Stimulated activated naive B cell treated with anti-CD40 and anti-IgM and Interleukin-4, amounts not matched to agents 10 μg/mL and 1 μg/mL and 100 μg/mL, for 72 hours (primary cell): ENCODE measurements around the gene C4BPB.

Experiments used
- ATAC-seq, 2 donors: fragments of 150-1000 bp; cut with Tn5 transposase; replicated peaks; 2 replicates each; pipeline ENCODE4 v1.10.0; 2021; ENCODE audit warnings: moderate library complexity in 1 of 2
- DNase-seq: peaks from one replicate; pipeline ENCODE4 v3.0.0; 2021
- H3K27ac Mint-ChIP-seq: one replicate; pipeline ENCODE4 v1.8.0; 2022; ENCODE audit warnings: mild to moderate bottlenecking, mixed read lengths
- H3K27me3 Mint-ChIP-seq, 2 donors: one replicate each; pipeline ENCODE4 v1.8.0; 2022; ENCODE audit warnings: mixed read lengths in 2 of 2
- H3K36me3 Mint-ChIP-seq, 2 donors: one replicate each; pipeline ENCODE4 v1.8.0; 2022; ENCODE audit warnings: mixed read lengths in 2 of 2, mild to moderate bottlenecking in 1 of 2
- H3K4me1 Mint-ChIP-seq, 2 donors: one replicate each; pipeline ENCODE4 v1.8.0; 2022; ENCODE audit warnings: mixed read lengths in 2 of 2, mild to moderate bottlenecking in 1 of 2
- H3K4me3 Mint-ChIP-seq, 2 donors: one replicate each; pipeline ENCODE4 v1.8.0; 2022; ENCODE audit warnings: mild to moderate bottlenecking in 2 of 2, mixed read lengths in 2 of 2, moderate library complexity in 1 of 2
- H3K9me3 Mint-ChIP-seq, 2 donors: one replicate each; pipeline ENCODE4 v1.8.0; 2022; ENCODE audit warnings: mixed read lengths in 2 of 2, mild to moderate bottlenecking in 1 of 2

Gene C4BPB

GRCh38 chr1:207069858-207070506 is 18.7 kb upstream of the C4BPB start:
- ATAC-seq, result peak; percentile 67 to 70
- no peaks in the 10 kb centered on the region for H3K27me3 Mint-ChIP-seq
- no peak overlapping the region for H3K4me3 Mint-ChIP-seq
- peaks cover 22 to 26% of the 10 kb centered on the region in 2 donors for H3K4me1 Mint-ChIP-seq
- no peak overlapping the region for H3K27ac Mint-ChIP-seq
- peaks cover 42 to 64% of the 10 kb centered on the region in 2 donors for H3K36me3 Mint-ChIP-seq
- no peak for DNase-seq
- no peaks in the 10 kb centered on the region for H3K9me3 Mint-ChIP-seq

- no peak overlapping the region for H3K4me3 Mint-ChIP-seq
Observed at GRCh38 chr1:207070811-207071210, 17.8 kb upstream of the C4BPB start.

GRCh38 chr1:207071426-207071825 is 17.2 kb upstream of the C4BPB start:
- H3K36me3 Mint-ChIP-seq, result peaks cover 40 to 63% of the 10 kb centered on the region in 2 donors
- H3K4me1 Mint-ChIP-seq, result peaks cover 22 to 26% of the 10 kb centered on the region in 2 donors
- no peaks in the 10 kb centered on the region for H3K27me3 Mint-ChIP-seq
- DNase-seq (no peak), ATAC-seq (no peak)
- no peak overlapping the region for H3K4me3 Mint-ChIP-seq
- no peaks in the 10 kb centered on the region for H3K9me3 Mint-ChIP-seq
- no peak overlapping the region for H3K27ac Mint-ChIP-seq

More at GRCh38 chr1:207070811-207071210, 17.8 kb upstream of the C4BPB start:
- Mint-ChIP-seq H3K27me3 (no peaks in the 10 kb centered on the region), H3K9me3 (no peaks in the 10 kb centered on the region), H3K27ac (no peak overlapping the region), H3K36me3 (peaks cover 37 to 60% of the 10 kb centered on the region in 2 donors), H3K4me1 (peaks cover 22 to 26% of the 10 kb centered on the region in 2 donors)
- peak; percentile 66 to 67 for ATAC-seq
- no peak for DNase-seq

- H3K27ac Mint-ChIP-seq, result peak overlapping the region; percentile 25
- ATAC-seq, result no peak
Observed at GRCh38 chr1:207072233-207072632, 16.4 kb upstream of the C4BPB start.

GRCh38 chr1:207073906-207074820 is 14.5 kb upstream of the C4BPB start:
- H3K4me1 Mint-ChIP-seq, result peaks cover 19 to 22% of the 10 kb centered on the region in 2 donors
- no peak for ATAC-seq
- no peak overlapping the region for H3K4me3 Mint-ChIP-seq
- H3K9me3 Mint-ChIP-seq, result no peaks in the 10 kb centered on the region
- H3K27ac Mint-ChIP-seq, result no peak overlapping the region
- H3K36me3 Mint-ChIP-seq, result peaks cover 32 to 46% of the 10 kb centered on the region in 2 donors
- no peaks in the 10 kb centered on the region for H3K27me3 Mint-ChIP-seq
- DNase-seq, result no peak

More at GRCh38 chr1:207072233-207072632, 16.4 kb upstream of the C4BPB start:
- Mint-ChIP-seq H3K9me3 (no peaks in the 10 kb centered on the region), H3K27me3 (no peaks in the 10 kb centered on the region), H3K4me3 (no peak overlapping the region), H3K36me3 (peaks cover 39 to 60% of the 10 kb centered on the region in 2 donors), H3K4me1 (peaks cover 22 to 26% of the 10 kb centered on the region in 2 donors)
- DNase-seq, result no peak

- no peak for DNase-seq
- ATAC-seq, result no peak
- peaks cover 16 to 28% of the 10 kb centered on the region in 2 donors for H3K36me3 Mint-ChIP-seq
- no peaks in the 10 kb centered on the region for H3K4me1 Mint-ChIP-seq
- no peaks in the 10 kb centered on the region for H3K9me3 Mint-ChIP-seq
- no peak overlapping the region for H3K27ac Mint-ChIP-seq
- H3K27me3 Mint-ChIP-seq, result no peaks in the 10 kb centered on the region
- H3K4me3 Mint-ChIP-seq, result no peak overlapping the region
Observed at GRCh38 chr1:207076181-207076955, 12.3 kb upstream of the C4BPB start.

GRCh38 chr1:207077012-207077411 is 11.6 kb upstream of the C4BPB start:
- H3K36me3 Mint-ChIP-seq, result peaks cover 13 to 25% of the 10 kb centered on the region in 2 donors
- no peak for ATAC-seq
- no peaks in the 10 kb centered on the region for H3K4me1 Mint-ChIP-seq
- H3K4me3 Mint-ChIP-seq, result no peak overlapping the region
- no peaks in the 10 kb centered on the region for H3K27me3 Mint-ChIP-seq
- H3K27ac Mint-ChIP-seq, result no peak overlapping the region
- no peak for DNase-seq
- no peaks in the 10 kb centered on the region for H3K9me3 Mint-ChIP-seq

- Mint-ChIP-seq H3K27ac (no peak overlapping the region), H3K4me1 (no peaks in the 10 kb centered on the region), H3K9me3 (no peaks in the 10 kb centered on the region)
Observed at GRCh38 chr1:207077470-207078377, 10.9 kb upstream of the C4BPB start.

GRCh38 chr1:207078578-207079132 is 10.0 kb upstream of the C4BPB start:
- no peaks in the 10 kb centered on the region for H3K9me3 Mint-ChIP-seq
- H3K4me3 Mint-ChIP-seq, result no peak overlapping the region
- no peaks in the 10 kb centered on the region for H3K4me1 Mint-ChIP-seq
- H3K36me3 Mint-ChIP-seq, result peaks cover 3 to 10% of the 10 kb centered on the region in 2 donors
- no peak for DNase-seq
- H3K27me3 Mint-ChIP-seq, result peaks cover 0 to 6% of the 10 kb centered on the region in 2 donors
- H3K27ac Mint-ChIP-seq, result no peak overlapping the region
- no peak for ATAC-seq

More at GRCh38 chr1:207077470-207078377, 10.9 kb upstream of the C4BPB start:
- Mint-ChIP-seq H3K27me3 (no peaks in the 10 kb centered on the region), H3K36me3 (peaks cover 7 to 18% of the 10 kb centered on the region in 2 donors), H3K4me3 (no peak overlapping the region)
- DNase-seq, result peak; percentile 50
- peak; percentile 72 to 83 for ATAC-seq

- Mint-ChIP-seq H3K27me3 (peaks cover 0 to 6% of the 10 kb centered on the region in 2 donors), H3K27ac (no peak overlapping the region), H3K4me3 (no peak overlapping the region), H3K36me3 (peaks cover 3 to 5% of the 10 kb centered on the region in 2 donors), H3K4me1 (peaks cover under 1 to 4% of the 10 kb centered on the region in 2 donors), H3K9me3 (no peaks in the 10 kb centered on the region)
- ATAC-seq (no peak), DNase-seq (no peak)
Observed at GRCh38 chr1:207079706-207080241, 8.9 kb upstream of the C4BPB start.

GRCh38 chr1:207081088-207081487 is 7.6 kb upstream of the C4BPB start:
- no peak overlapping the region for H3K4me3 Mint-ChIP-seq
- H3K36me3 Mint-ChIP-seq, result no peaks in the 10 kb centered on the region
- ATAC-seq (no peak), DNase-seq (no peak)
- peaks cover 5 to 12% of the 10 kb centered on the region in 2 donors for H3K4me1 Mint-ChIP-seq
- no peaks in the 10 kb centered on the region for H3K9me3 Mint-ChIP-seq
- H3K27me3 Mint-ChIP-seq, result peaks cover 0 to 6% of the 10 kb centered on the region in 2 donors
- H3K27ac Mint-ChIP-seq, result no peak overlapping the region

GRCh38 chr1:207081806-207082205 is 6.9 kb upstream of the C4BPB start:
- no peak overlapping the region for H3K4me3 Mint-ChIP-seq
- H3K27ac Mint-ChIP-seq, result no peak overlapping the region
- H3K36me3 Mint-ChIP-seq, result no peaks in the 10 kb centered on the region
- H3K27me3 Mint-ChIP-seq, result peaks cover 0 to 6% of the 10 kb centered on the region in 2 donors
- H3K9me3 Mint-ChIP-seq, result no peaks in the 10 kb centered on the region
- peaks cover 5 to 12% of the 10 kb centered on the region in 2 donors for H3K4me1 Mint-ChIP-seq
- ATAC-seq (no peak), DNase-seq (no peak)

GRCh38 chr1:207084232-207084631 is 4.4 kb upstream of the C4BPB start:
- Mint-ChIP-seq H3K9me3 (no peaks in the 10 kb centered on the region), H3K27ac (no peak overlapping the region), H3K4me1 (peaks cover 8 to 14% of the 10 kb centered on the region in 2 donors)

More at GRCh38 chr1:207084232-207084631, 4.4 kb upstream of the C4BPB start:
- ATAC-seq, result no peak
- no peak overlapping the region for H3K4me3 Mint-ChIP-seq
- H3K36me3 Mint-ChIP-seq, result no peaks in the 10 kb centered on the region
- H3K27me3 Mint-ChIP-seq, result peaks cover 0 to 6% of the 10 kb centered on the region in 2 donors
- no peak for DNase-seq
